GM08714 (cell line): Measurements from ENCODE around the gene MRE11.
A peak's percentile ranks its signal among the peaks of the same experiment; 100 is the strongest.

Experiments
- H3K4me3 ChIP-seq: fragments of 200-500 bp; sonication (Bioruptor generic); 2 replicates; pipeline ENCODE4 v1.5.1; 2014; ENCODE audit warnings: mild to moderate bottlenecking, low read length, inconsistent platforms
- ZNF274 ChIP-seq: IDR thresholded peaks from 2 replicates; pipeline ENCODE4 v1.6.1; 2012; ENCODE audit warnings: mild to moderate bottlenecking, low read depth, low read length

Gene MRE11

DNA sequence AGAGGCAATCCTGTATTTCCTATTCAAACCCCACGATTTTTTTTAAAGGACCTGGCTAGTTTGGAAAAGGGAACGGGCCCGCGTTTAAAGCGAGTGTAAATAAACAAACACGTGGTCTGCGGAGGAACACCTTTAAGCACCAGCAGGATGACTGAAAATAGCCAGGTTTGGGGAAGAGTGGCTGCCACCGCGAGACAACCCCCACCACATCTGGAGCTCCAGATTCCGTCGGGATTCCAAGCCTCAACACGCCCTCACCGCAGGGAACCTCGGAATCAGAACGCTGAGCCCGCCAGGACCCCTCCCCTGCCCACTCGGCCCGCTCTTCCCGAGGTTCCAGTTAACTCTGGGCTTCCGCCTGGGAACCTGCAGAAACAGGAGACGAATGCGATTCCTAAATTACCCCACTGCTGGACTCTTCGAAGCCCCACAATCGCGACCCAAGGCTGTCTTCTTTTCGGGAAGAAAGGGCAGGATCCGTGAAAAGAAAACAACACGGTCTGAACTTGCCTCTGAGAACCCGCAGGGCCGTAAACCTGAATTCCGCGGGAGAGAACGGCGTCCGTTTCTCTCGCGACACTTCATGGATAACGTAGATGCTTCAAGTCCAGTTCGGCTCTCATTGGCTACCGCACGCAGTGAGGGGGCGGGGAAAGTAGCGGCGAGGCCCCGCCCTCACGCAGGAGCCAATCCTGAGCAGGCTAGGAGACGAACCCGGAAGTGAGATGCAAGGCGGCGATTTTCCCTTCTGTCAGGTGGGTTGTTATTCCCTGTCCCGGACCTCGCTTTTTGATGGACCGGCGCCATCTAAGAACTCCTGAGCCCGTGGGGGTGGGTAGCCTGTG lies at the start of gene MRE11, which contains the start of gene ANKRD49:
MRE11 (minus strand) TSS at position 564 of the 845 bp plus-strand sequence. CDS start 1,043 bp downstream, outside the sequence.
ANKRD49 (plus strand) TSS at position 704 of the 845 bp plus-strand sequence. CDS start 2,710 bp downstream, outside the sequence.
- no peak for TF ChIP-seq ZNF274
- H3K4me3 ChIP-seq, result peak within 1 kb of the TSS; percentile 94

DNA sequence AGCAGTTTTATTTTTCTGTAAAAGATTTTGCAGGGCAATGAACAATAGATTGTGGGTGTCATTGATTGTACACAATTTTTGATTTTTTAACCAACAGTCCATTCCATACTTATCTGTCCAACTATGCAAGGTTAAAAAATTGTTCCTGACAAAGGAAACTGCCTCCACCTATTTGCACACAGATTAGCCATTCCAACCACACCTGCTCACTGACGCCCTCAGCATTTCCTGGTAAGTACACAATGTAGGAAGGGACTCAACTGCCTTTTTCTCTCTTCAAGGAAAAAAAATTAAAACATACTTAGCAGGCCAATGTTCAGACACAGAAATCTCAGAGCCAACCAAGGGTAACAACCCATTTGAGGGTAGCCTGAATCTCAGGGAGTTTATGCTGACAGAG lies 45.8 kb upstream of the MRE11 start:
- TF ChIP-seq ZNF274, result no peak
- no peak overlapping the region for H3K4me3 ChIP-seq

DNA sequence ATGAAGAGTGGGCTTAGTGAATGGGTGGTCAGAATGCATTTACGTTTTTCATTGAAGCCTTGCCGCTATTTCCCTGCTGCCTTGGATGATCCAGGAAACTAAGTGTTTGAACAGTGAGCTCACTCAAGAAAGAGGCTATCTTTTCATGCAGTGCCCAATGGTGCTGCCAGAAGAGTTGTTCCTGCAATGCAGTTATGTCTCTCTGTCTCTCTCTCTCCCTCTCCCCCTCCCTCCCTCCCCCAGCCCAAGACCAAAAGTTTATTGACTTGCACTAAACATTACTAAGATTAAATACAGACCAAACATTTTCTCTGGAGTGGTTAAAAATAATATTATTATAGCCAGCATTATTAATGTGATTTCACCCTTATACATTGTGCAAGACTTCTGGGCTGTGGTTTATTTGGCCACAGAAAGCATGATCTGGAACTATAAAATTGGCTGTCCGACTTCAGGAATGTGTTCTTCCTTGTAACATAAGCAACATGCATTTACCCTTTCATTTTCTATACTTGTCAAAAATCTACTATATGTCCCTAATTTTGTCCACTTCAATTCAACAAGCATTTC lies 43.5 kb upstream of the MRE11 start:
- no peak for TF ChIP-seq ZNF274
- no peak overlapping the region for H3K4me3 ChIP-seq

DNA sequence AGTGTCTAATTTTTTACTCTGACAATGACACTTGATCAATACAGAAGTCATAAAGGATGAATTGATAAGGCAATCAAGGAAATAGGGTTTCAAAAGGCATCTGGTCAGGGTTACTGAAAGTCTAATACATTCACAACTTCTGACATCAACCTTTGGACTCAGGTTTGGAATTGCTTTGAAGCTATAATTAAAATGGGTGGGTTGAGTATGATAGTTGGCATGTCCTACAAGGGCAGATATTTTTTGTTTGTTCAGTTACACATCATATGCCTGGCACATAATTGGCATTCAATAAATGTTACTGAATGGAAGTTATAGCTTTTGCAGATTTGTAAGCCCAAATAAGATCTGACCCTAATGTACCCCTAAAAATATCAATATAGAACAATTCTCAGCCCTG lies 42.7 kb upstream of the MRE11 start:
- TF ChIP-seq ZNF274, result no peak
- no peak overlapping the region for H3K4me3 ChIP-seq

DNA sequence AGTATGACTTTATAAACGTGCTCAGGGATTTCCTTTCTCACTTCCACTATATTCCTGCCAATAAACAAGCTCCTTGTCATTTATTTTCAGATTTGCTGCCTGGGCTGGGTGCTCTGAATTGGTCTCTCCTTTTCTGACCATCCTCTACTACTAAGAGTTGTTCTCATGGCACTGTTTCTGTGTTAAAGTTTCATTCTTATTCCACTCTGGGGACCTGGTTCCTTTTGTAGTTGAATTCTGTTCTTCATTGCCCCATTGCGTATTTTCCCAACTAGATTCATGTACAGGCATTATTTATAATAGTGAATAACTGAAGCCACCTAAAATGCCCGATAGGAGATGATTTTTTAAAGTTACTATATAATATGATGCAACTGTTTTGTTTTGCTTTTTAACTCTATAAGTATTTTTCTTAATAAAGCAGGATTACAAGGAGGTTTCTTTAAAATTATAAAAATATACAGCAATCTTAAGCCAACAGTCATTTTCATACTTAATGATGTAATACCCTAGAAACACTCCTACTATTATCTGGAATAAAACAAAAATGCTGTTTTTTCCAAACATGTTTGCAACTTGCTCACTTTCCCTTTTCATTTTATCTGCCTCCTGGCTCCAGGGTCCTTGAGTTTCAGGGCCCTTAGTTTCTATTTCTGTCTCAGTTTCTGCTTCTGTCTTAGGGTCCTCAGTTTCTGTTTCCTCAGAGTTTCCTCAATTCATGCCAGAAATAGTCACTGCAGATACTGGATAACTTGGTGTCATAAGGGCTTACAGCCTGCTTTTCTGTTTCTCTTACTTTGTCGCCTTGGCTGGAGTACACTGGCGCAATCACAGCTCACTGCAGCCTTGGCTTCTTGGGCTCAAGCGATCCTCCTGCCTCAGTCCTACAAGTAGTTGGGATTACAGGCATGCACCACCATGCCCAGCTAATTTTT lies 40.3 kb upstream of the MRE11 start:
- TF ChIP-seq ZNF274, result no peak

DNA sequence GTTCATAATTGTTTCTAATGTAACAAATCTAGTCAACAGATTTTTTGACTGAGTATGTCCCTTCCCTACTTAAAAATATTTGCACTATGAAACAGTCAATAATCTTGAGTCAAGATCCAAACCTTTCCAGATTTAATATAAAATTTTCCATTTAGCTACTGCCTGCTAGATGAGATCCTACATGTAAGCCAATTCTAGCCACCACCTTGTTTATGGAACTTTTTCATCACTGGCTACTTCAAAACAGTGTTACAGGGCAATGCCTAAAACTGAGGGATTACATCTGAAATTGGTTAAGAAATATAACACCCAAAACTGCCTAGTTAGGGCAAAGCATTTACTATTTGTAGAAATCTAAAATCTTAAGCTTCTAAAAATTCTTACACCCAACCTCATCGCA lies 39.6 kb upstream of the MRE11 start:
- no peak for TF ChIP-seq ZNF274
- no peak overlapping the region for H3K4me3 ChIP-seq

More for the DNA sequence above, 40.3 kb upstream of the MRE11 start:
- no peak overlapping the region for H3K4me3 ChIP-seq

DNA sequence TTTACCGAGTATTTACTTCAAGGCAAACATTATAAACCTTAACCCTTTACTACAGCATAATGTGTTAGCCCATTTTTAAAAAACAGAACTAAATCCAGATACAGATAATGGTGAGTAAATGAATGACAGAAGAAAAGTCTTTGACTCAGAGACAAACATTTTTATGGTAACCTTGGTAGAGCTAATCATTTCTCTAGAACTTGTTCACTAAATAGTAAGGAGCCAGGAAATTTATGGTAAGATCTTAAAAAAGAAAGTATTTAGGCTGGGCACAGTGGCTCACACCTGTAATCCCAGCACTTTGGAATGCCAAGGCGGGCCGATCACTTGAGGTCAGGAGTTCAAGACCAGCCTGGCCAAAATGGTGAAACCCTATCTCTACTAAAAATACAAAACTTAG lies 38.6 kb upstream of the MRE11 start:
- H3K4me3 ChIP-seq, result no peak overlapping the region
- TF ChIP-seq ZNF274, result no peak

DNA sequence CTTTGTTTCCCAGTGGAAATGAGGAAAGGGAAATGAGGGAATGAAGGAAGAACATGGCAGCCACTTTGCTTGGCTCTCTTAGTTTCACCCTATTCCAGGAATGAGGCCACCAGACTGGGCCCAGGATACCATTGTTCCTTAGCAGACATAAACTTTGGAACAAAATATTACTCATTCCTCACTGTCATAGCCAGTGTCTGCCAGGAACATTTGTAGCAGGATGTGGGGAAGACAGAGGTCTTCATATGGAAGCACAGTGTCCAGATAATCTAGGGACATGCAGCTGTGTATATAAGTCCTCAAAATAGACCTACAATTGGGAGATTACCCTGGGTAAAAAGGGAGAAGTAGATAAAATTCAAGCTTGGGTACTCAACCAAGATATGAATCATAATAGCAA lies 34.9 kb upstream of the MRE11 start:
- no peak for TF ChIP-seq ZNF274
- H3K4me3 ChIP-seq, result no peak overlapping the region

DNA sequence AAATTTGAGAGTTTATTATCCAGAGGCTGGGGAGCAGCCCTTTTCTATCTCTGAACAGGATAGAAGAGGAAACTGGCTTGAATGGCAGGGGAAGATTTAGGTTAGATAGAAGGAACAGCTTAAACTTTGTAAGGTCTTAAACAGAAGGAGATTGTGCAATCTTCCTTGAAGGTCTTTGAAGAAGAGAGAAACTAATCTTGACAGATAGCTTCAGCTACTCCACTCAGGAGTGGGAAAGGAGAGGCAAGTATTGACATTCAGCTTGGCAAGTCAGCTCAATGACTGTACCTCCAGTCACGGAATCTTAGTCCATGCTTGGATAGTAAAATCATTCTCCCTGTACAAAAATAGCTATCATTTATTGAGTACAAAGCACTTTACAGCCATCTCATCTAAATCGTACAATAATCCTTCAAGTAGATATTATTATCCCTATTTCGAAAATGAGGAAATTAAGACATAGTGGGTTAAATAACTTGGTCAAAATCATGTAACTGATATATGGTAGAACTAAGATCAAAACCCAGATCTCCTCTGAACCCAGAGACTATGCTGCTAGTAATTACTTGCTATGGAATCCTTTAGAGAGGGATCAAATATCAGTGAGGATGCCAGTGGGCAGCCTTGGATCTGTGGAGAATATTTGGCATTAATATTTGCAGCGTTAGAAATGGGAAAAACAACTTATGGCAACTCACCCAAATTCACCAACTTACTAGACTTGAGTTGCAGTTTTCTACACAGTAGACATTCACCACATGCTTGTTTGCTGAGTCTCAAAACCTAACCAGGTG lies 33.2 kb upstream of the MRE11 start:
- H3K4me3 ChIP-seq, result no peak overlapping the region
- TF ChIP-seq ZNF274, result no peak

DNA sequence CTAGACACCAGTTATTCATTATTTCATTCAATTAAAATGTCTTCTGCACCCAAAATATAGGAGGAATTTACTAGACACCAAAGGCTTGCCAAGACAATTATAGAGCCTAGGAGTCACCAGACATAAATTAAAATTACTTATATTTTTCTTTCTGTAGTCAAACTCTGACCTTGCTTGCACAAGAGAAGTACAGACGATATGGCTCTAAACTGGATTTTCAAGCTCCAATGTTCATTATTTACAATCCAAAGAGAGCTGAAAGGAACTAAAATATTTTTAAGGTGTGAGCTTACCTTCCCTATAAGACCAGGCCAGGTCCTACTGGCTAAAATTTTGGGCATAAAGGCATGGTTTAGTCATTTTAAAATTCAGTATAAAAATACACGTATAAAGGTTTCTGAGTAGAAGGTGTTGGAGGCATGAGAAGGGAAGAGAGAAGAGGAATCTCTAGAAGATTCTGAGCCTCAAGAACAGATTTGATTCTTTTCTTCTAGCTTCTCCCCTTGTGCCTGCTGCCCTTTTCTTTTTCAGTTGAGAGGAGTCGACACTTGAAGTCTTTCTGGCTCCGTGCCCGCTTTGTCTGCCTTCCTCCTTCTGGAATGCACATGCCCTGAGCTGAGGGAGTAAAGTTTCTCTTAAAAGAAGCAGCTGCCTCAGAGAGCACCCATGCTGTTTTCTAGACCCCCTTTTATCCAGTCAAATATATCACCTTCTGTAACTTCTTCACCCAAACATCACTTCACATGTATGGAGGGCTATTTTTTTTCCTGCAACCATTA lies 32.1 kb upstream of the MRE11 start:
- TF ChIP-seq ZNF274, result no peak
- H3K4me3 ChIP-seq, result no peak overlapping the region

DNA sequence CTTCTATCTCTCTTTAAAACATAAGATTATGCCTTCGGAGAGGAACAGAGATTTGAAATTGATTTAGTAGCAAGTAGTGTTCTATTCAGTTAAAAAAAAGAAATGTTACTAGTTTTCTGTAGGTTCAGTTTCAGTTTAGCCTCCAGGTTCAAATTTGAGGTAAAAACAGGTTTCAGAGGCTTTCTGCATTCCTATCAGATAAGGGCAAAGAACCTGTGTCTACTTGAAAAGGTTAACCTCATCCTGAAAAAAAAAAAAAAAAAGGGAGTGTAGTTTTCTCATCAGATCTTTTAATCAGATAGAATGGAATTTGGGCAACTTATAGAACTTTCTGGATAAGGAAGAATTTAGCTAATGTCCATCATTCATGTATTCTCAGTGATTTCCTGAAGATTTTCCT lies 30.7 kb upstream of the MRE11 start:
- no peak overlapping the region for H3K4me3 ChIP-seq
- TF ChIP-seq ZNF274, result no peak

DNA sequence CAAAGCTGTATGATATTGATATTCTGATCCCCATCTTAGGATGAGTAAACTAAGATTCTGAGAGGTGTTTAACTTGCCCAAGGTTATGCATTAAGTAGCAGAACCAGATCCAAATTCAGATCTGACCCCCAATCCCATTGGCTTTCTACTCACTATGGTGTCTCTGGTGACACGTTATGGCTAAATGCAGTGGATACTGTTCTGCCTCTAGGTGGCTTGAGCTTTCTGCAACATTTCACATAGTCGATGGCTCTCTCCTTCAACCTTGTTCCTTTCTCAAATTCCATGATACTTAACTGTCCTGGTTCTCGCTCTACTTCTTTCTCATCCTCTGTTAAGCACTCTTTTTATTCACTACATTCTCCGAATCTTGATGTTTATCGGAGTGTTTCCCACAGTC lies 28.0 kb upstream of the MRE11 start:
- no peak for TF ChIP-seq ZNF274

More for the DNA sequence above, 28.0 kb upstream of the MRE11 start:
- no peak overlapping the region for H3K4me3 ChIP-seq
